DMS 273 treated with DMSO at 0.1 percent for 48 hours (cell line): ENCODE measurements around the gene CA11.

Experiments used
- DNase-seq: peaks from one replicate; lab custom pipeline; 2025; lab: John Stamatoyannopoulos, UW

Gene CA11

DNA sequence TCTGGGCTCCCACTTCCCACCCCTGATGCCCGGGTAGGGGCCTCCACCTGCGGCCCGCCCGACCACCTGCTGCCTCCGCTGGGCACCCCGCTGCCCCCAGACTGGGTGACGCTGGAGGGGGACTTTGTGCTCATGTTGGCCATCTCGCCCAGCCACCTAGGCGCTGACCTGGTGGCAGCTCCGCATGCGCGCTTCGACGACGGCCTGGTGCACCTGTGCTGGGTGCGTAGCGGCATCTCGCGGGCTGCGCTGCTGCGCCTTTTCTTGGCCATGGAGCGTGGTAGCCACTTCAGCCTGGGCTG is 16.7 kb downstream of the CA11 start:
- DNase-seq, result no peak

DNA sequence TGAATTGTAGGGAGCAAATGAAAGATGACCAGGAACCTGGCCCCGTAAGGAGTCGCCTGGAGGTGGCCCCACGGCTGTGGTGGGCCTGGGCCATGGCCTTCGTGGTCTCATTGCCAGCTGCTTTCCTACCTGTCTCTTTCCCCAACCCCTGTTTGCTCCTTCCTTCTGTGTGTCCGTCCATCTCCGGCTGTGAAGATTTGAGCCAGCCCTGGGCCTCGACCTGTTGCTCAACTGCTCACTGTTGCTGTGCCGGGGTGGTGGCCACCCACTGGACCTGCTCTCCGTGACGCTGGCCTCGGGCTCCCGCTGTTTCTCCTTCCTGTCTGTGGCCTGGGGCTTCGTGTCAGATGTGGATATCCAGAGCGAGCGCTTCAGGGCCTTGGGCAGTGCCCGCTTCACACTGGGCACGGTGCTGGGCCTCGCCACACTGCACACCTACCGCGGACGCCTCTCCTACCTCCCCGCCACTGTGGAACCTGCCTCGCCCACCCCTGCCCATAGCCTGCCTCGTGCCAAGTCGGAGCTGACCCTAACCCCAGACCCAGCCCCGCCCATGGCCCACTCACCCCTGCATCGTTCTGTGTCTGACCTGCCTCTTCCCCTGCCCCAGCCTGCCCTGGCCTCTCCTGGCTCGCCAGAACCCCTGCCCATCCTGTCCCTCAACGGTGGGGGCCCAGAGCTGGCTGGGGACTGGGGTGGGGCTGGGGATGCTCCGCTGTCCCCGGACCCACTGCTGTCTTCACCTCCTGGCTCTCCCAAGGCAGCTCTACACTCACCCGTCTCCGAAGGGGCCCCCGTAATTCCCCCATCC is 17.3 kb downstream of the CA11 start:
- DNase-seq, result no peak

DNA sequence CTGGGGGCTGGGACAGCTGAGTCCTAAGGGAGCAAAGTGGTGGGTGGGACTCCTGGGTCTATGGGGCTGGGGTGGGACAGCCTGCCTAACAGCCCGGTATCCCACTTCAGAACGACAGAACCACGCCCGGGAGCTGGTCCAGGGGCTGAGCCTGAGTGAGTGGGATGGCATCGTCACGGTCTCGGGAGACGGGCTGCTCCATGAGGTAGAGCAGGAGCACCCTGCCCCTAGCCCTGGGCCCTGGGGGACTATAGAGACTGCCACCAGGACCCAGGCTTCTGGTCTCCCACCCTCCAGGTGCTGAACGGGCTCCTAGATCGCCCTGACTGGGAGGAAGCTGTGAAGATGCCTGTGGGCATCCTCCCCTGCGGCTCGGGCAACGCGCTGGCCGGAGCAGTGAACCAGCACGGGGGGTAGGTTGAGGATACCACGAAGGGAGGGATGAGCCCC is 18.1 kb downstream of the CA11 start:
- no peak for DNase-seq

DNA sequence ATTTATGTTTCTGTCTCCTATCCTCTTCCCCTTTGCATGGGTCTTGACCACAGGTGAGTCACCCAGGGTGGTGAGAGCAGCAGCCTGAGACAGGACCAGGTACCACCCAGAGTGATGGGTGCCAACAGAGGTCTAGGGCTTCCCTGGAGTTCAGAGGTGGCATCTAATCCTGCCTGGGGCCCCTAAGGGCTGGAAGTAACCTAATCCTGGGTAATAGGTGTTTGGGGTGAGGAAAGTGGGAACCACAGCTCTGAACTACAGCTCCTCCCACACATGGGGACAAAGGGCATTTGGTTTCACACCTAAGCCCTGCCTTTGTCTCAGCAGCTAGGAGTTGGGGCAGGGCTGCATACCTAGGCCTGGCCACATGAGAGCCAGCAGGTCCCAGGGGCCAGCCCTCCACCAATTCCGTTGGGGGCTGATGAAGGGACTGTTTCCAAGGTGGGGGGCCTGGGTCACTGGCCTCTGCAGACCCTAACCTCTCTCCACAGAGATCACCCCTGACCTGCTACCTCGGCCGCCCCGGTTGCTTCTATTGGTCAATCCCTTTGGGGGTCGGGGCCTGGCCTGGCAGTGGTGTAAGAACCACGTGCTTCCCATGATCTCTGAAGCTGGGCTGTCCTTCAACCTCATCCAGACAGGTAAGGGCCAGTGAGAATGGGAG is 18.7 kb downstream of the CA11 start:
- no peak for DNase-seq

DNA sequence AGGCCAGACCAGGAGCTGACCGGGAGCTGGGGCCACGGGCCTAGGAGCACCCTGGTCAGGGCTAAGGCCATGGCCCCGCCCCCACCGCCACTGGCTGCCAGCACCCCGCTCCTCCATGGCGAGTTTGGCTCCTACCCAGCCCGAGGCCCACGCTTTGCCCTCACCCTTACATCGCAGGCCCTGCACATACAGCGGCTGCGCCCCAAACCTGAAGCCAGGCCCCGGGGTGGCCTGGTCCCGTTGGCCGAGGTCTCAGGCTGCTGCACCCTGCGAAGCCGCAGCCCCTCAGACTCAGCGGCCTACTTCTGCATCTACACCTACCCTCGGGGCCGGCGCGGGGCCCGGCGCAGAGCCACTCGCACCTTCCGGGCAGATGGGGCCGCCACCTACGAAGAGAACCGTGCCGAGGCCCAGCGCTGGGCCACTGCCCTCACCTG is 20.1 kb downstream of the CA11 start:
- DNase-seq, result no peak

GRCh38 chr19:48624791-48625723 is 20.9 kb downstream of the CA11 start:
- no peak for DNase-seq

DNA sequence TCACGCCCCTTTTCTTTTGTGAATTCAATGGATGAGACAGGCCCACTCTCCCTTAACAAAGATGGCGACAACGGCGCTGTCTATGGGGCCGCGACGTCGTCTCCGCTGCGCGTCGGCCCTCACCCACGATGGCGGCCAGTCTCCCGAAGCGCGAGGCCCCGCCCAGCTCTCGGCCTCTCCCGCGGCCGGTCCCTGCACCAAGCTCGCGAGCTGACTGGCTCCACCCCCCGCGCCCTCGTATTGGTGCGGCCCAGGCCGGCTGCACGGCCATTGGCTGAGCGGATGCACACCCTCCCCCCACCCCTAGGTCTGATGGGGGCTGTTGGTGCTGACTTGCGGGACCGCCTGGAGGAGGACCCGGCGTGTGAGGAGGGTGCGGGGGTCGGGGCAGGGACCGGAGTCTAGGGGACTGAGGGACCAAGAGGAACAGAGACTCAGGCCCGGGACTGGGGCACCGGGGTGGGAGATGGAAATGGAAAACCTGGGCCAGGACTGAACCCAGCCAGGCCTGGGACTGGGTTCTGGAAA is 21.9 kb downstream of the CA11 start:
- peak; percentile 95 for DNase-seq

- DNase-seq, result peak; percentile 58
Measured at GRCh38 chr19:48623556-48624066, 22.4 kb downstream of the CA11 start.

DNA sequence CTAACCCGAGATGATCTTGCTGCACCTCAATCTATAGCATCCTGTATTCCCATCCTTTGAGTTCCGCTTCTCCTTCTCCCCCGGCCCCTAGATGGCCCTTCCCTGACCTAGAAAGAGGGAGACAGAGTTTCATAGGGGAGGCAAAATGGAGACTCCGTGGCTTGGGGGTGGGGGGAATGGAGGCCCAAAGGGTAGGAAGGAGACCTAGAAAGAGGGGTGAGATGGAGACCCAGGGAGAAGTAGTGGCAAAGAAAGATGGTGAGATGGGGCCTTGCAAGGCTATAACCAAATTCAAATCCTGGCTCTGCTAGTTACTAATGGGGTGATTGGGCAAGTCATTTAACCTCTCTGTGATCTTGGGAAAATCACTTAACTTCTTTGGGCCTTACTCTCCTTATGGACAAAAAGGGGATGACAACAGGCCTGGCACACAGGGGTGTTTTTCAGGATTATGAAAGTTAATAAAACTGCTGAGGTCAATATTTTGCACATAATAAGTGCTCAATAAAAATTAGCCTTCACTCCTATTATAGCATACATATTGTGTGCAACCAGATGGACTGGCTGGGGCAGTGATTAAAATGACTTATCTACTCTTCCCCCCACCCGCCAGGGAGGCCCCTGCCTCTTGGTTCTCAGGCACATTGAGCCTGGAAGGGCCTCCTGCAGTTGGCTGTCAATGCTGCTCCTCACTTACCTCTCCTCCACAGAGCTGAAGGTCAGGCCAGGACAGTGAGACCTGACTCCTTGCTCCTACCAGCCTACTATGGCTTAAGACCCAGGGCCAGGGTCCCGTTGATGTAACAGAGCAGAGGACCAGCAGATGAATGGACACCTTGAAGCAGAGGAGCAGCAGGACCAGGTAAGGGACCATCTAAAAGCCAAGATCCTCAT is 26.0 kb downstream of the CA11 start:
- no peak for DNase-seq

GRCh38 chr19:48618916-48619691 is 26.9 kb downstream of the CA11 start, which contains the start of the genes RPL18 and SPHK2:
Gene RPL18 (minus strand): TSS chr19:48619178. CDS start chr19:48619143, 35 bp downstream.
Gene SPHK2 (plus strand): TSS chr19:48619506. CDS start chr19:48620515, 1,009 bp downstream.
- peak; percentile 99 for DNase-seq

DNA sequence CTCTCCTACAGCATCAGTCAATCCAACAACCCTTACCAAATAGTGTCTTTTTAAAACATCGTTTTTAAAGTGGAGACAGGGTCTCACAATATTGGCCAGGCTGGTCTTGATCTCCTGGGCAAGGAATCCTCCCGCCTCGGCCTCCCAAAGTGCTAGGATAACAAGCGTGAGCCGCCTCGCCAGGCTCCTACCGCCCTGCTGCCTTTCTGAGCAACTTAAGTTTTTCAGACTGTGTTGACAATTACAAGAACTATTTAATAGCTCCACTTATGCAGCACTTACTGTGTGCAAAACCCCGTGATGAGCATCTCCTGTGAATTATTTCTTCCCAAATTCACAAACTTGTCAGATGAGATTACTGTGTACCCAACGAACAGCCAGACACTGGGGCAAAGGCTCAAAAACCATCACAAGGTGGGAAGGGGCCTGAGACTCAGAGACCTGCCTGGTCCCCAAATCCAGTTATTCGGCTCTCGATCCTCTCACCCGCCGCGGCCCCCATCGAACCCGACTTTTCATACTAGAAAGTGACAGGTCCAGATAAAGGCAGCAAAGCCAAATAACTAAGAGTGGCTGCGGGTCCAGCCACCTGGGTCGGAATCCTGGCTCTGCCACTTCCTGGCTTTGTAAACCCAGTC is 27.6 kb downstream of the CA11 start:
- no peak for DNase-seq

DNA sequence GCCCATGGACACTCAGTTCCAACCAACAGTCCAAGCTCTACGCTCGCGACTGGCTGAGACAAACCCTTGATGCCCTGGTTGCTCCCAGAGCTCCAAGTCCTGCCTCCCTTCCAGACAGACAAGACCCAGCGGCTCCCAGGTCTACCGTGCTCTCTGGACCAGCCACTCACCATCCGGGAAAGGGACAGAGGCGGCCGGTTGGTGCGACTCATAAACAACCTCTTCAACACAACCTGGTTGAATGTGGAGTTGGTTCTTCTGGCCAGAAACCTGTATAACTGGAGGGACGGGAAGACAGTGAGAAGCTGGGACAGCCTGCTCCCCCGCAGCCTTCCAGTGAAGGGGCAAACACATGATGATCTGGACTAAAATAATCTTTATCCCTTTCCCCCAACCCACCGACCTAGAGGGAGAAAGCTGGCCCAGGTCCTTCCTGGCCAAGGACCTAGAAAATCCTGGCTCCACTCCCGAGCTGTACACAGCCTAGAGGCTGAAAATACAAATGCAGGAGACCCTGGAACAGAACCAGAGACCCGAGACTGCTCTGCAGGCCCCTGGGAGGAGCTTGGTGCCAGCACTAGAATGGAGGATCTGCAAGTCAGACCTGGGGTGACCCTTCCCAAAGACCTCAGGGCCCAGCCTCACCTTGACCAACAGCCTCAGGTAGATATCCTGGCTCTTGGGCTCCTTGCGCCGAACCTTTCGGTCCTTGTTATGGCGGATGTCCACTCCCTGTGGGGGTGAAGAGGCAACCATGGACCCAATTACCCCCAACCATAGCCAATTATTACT is 28.6 kb downstream of the CA11 start:
- DNase-seq, result no peak

DNA sequence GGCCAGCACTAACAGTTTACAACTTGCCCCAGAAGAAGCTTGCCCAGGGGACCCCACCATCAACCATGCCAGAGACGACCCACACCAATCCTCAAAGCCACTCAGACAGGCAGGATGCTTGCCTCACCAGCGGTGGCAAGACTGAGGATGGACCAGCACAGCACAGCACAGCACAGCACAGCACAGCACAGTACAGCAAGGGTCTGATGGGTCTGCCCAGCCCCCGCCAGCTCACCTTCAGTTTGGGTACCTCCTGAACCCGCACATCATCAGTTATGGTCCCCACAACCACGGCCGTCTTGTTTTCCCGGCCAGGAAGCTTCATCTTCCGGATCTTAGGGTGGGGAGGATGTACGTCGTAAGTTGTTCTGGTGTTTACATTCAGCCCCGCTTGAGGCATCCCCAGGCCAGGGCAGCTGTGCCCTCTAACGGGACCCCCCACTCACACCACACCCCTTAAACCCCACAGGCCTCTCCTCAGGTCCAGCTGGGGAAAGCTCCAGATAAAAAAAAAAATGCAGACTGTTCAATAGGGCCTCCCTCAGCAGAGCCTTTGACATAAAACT is 29.4 kb downstream of the CA11 start:
- DNase-seq, result no peak

DNA sequence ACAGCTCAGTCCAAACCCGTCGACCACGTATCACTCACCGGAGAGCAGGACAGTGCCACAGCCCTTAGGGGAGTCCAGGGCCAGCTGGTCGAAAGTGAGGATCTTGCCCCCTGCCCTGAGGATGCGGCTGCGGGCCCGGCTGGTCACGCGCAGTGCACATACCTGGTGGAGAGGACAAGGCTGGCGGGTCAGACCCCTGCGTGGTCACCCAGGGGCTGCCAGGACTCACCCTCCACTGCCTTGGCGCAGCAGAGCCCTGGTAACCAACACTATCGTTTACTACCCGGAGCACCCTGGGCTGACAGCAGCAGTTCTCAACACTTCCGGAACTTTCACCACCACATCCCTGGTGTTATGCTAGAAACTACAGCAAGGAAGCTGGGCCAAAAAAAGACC is 29.9 kb downstream of the CA11 start:
- no peak for DNase-seq

DNA sequence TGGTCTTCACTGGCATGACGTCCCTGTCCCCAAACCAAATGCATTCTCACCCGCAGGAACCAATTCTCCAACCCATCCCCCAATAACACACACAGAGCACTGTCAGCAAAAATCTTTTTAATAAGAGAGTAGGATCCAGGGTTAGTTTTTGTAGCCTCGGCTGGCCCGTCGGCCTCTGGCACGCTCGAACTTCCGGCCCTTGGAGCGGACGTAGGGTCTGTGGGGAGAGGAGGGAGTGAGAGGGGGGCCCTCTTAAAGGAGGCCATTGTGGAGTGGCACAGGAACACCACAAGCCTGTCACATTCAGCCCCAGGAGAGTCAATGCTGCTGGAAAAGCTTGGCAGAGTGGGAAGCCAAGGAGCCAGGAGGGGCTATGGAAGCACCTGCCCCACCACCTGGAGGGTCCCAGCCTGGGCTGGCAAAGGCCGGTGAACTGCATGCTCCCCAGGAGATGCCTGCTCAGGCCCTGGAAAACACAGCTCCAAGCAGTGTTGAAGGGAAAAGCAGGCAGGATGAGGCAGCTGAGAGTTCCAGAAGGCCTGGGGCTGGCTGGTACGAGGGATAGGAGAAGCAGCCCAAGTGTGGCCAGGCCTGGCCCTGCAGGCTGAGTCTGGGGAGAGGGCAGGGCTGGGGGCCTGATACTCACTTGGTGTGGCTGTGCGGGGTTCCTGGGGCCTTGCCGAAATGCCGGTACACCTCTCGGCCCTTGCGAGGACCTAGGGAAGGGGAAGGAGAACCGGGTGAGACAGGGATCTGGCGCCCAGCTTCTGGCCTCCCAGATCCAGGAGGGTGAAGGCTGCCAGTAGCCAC is 30.6 kb downstream of the CA11 start:
- DNase-seq, result no peak

DNA sequence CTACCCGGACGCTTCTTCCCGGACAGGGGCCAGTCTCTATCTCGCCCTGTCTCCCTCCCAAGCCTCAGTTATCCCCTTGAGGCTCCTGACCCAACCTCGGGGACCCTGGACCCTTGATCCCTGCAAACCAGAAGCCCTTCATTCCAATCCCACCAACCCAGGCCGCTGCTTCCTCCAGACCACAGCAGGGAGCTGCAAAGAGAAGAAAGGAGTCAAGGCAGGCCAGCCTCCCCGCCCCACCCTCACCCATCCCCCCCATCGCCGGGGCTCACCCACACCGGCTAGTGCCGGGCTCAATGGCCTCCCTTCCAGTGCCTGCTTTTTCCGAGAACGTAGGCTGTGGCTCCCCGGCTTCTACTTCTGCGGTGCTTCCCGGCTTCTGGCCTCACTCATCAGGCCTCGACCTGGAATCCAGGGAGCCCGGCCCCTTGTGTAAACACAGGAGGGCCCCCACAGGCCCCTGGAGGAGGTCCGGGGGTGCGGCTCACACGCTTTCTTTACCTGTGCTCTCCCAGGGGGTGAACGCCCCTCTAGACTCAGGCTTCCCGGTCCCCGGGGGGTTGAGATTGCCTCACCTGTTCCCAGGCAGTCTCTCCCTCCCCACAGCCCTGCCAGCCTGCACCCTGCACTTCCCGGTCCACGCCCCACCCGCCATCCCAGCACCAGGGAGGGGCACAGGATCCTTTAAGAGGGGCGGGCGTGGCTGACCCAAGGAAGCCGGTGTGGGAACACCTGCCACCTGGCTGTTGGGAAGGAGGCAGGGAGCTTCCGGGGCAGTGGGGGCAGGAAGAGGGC is 31.4 kb downstream of the CA11 start, which contains the start of gene FAM83E:
Gene FAM83E, minus strand, starts transcription at position 641 of the 795 bp plus-strand sequence. CDS start 1,704 bp downstream, outside the sequence.
- no peak for DNase-seq
